Activated CD8-positive, alpha-beta memory T cell treated with anti-CD3 and anti-CD28 coated beads, Interleukin-2, amount 50 U/mL, for 1 hour (primary cell): ENCODE results near the gene SNORC.

Source experiments
- DNase-seq: peaks from one replicate; pipeline ENCODE4 v3.0.0-alpha.2; 2020; ENCODE audit errors: extremely low read depth

Gene SNORC

DNA sequence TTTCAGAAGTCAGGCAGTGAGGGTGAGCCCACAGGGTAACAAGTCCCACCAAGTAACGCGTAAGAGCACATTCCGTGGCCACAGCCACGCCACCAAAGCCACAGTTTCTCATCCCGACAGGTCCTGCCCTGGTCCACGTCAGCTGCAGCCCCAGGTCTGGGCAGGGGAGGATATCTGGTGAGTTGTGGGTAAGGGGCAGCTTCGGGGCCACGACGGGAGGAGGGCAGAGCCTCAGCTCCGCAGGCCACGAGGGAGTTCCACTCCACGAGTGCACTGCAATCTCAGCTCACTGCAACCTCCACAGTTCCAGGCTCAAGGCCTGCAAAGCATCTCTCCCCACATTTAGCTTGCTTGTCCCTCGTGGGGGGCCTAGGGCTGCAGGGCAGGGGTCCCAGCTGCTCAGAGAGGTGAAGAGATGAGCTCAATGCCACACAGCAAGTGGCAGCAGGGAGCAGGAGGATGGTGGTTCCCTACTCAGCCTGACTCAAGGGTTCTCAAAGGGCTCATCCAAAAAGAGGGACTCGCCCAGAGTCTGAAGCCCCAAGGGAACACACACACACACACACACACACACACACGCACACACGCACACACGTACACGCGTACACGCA, 12.5 kb downstream of the SNORC start:
- no peak for DNase-seq

DNA sequence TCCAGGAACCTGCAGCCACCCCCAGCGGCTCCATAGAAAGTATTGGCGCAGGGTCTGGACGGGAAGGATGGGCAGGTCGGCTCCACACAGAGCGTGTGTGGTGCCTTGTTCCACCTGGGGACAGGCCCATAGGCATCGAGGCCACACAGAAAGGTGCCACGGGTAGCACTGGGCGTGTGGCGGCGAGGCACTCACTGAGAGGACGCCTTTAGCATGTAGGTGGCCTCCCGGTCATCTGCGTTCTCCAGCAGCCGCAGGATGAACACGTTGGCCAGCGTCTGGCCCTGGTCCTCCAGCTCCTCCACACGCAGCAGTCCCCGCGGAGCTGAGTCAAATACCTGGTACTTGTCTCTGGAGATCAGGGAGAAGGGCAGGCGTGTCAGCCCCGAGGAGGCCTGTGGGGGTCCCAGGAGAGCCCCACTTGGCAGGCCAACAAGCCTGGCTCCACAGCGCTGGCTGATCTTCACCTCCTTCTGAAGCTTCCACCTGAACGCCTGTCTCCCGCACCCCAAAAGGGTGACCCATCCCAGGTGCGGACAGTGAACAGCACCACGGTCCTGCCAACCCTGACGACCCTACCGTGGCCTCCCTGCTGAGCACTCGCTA, 13.2 kb downstream of the SNORC start:
- no peak for DNase-seq

DNA sequence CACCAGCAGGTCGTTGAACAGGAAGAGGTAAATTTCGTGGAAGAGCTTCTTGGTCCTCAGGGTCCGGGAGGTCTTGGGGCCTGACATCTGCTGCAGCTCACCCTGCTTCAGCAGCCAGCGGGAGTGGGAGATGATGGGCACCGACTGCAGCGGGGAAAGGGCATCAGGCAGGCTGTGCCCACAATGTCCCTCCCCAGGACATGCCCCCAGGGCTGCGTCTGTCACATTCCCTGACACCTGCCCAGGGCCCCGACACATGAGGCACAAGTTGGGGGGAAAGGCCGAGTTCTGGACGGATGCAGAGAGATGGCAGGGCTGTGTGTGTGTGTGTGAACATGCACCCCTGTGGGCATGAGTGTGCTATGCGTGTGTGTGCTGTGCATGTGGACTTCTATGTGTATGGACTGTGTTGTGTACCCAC, 13.9 kb downstream of the SNORC start:
- no peak for DNase-seq

DNA sequence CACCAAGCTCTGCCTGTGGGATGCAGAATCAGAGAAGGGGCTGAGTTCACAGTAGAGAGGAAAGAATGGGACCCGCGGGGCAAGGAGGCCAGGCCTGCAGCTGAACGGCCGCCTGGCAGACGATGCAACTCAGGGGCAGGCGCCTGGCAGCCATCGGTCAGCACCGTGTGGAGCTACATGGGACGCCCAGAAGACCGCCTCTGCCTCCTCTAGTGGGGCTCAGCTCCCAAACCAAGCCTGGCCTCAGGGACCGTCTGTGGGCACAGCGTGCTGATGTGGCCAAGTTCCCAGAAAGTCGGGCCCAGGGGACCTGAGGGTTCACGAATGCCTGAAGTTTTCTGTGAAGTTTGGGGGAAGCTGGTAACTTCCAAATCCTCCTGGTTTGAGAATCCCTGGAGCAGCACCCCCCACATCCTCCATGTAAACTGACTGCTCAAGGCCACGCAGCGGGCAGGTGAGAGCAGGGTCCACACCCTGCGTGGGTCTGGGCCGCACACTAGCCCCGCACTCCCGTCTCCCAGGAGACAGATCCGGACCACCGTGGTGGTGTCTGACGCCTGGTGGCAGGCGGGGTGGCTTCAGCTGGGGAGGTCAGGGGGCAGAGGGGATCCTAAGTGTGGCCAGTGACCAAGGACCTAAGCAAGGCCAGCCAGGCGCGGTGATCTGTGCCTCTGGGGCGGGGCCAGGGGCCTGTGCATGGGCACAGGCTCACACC, 14.6 kb downstream of the SNORC start:
- DNase-seq, result no peak

DNA sequence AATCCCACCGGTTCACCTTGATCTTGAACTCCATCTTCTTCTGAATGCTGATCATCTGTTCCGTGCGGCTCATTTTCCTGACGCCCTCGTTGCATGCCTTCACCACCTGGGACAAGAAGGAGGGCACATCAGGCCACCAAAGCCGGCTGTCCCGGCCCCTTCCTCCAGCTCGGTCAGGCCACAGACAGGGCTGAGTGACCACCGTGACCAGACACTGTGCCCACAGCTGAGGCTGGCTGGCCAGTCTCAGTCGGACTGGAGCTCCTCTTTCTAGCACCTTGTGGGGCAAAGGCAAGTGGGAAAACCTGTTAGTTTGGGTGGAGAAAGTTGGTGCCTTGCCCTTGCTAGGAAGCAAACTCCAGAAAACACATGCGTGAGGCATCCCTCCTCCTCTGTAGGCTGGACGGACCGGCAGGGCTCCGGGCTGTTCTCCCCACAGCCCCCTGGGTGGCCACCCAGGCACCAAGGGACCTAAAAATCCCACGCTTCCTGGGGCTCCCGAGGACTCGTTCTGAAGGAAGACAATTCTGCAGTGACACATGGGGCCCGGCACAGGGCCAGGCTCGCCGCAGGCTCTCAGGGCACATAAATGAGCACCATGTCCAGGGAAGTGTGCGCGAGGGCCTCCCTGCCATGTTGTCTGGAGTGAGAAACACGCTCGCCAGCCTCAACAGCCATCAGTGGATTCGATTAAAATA, 15.3 kb downstream of the SNORC start:
- DNase-seq, result no peak

DNA sequence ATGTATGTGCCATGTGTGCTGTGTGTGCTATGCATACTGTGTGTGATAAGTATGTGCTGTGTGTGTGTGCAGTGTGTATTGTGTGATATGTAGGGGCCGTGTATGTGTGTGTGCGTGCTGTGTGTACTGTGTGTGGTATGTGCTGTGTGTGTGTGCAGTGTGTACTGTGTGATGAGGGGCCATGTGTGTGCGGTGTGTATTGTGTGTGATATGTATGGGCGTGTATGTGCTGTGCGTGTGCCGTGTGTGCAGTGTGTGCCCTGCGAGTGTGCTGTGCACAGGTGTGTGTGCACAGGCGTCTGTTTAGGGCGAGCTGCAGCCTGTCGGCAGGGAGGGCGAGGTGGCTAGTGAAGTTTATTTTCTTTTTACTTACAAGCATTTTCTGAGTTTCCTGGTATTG, 16.1 kb downstream of the SNORC start:
- DNase-seq, result no peak

DNA sequence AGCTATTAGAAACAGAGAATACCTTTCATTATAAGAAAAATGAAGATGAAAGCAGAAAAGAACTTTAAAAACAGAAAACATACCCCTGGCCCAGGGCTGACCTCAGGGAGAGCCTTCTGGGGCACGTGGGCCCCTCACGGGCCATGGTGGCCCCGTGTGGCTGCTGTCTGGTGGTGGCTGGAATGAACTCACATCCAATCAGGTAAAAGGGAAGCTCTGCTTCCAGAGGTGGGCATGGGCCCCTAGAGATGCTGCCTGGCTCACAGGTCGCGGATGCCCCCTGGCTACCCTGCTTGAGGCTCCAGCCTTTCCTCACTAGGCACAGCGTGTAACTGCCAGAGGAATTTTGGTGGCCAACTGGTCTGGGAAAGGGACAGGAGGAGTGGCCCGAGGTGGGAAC, 16.6 kb downstream of the SNORC start:
- DNase-seq, result no peak

DNA sequence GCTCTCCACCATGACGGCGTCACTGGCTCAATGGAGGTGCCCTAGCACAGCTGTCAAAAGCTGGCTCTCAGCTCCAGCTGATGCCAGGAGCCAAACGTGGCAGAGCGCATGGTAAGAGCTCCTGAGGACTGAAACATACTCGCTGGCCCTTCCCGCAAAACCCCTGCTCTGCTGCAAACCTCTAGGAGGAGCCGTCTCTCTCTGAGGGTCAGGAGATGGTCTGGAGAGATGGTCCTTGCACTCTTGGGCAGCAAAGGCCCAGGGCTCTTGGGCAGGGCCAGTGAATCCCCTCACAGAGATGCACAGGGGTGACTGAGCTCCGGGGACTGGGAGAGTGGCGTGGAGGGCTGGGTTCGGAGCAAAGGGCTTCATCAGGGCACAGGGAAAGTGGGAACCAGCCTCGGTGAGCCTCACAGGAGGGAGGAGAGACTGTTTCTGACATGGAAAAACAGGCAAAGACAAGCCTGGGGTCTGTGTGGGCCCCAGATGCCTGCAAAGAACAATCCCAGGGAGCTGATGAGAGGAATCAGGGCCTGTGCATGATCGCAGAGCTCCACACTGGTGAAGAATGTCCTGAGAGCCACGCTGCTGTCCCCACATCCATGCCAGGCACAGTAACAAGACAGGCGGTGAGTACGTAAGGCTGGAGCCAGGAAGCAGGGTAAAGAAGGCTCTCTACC, 17.2 kb downstream of the SNORC start:
- DNase-seq, result no peak

DNA sequence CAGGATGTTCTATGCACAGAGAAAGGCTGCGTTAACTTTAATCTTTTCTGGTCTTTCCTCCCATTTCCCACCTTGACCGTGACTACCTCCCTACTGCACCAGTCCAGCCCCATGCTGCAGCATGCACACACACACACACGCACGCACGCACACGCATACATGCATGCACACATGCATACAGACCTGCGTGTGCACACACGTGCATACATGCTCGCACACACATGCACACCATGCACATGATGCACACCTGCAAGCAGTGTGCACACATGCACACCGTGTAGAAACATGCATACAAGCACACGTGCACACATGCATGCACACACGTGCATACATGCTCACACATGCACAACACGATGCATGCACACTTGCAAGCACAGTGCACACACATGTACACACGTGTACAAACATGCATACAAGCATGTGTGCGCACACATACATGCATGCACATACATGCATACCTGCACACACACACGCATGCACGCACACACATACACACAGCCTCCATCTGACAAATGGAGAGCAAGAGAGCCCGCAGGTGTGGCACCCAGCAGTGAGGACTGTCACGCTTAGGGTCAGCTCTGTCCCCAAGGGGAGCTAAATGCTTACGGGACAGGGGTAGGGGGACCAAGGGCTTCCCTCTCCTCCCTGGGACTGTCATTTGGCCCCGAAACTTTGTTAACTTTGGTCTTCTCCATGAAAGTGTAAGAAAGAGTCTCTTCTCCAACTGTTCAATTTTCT, 18.2 kb downstream of the SNORC start:
- no peak for DNase-seq

DNA sequence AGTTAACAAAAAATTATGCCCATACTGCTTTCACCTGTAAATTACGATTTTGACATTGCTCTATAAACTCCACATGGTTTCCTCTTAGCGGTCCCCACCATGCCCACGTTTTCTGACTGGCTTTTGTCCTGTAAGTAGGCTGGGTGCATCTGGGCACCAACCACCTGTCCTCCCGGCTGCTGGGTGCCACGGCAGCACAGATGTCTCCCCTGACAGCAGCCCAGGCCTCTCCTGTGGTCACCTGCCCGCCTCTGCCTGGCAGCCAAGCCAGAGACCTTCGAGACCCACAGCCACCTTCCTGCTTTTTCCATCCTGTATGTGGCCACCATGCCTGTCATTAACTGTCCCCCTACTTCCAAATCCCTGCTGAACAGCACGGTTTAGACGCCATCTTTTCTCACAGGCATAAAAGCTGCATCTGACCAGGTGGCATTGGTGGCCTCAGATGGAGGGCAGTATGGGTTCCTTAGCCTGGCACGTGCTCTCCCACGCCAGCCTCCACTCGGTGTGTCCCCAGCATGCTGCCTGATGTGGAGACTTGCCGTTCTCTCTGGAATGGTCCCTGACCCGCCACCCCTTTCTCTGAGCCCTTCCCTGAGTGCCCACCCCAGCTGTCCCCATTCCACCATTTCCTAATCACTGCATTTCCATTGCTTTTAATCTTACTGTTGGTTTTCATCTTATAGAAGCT, 18.9 kb downstream of the SNORC start:
- no peak for DNase-seq

DNA sequence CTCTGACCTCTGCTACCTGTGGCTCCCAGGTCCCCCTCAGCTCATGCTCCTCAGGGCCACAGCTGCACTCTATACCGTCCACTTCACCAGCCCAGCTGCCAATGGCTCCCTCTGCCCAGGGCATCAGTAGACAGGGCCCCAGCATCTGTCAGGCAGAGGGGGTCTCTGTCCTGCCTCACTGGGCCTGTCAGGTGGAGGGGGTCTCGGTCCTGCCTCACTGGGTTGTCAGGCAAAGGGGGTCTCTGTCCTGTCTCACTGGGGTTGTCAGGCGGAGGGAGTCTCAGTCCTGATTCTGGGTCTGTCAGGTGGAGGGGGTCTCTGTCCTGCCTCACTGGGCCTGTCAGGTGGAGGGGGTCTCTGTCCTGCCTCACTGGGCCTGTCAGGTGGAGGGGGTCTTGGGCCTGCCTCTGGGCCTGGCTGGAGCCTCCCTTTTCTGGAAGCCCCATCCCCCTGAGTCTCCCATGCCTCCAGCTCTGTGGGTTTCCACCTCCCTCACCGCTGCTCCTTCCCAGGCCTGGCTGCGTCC, 19.9 kb downstream of the SNORC start:
- DNase-seq, result no peak

DNA sequence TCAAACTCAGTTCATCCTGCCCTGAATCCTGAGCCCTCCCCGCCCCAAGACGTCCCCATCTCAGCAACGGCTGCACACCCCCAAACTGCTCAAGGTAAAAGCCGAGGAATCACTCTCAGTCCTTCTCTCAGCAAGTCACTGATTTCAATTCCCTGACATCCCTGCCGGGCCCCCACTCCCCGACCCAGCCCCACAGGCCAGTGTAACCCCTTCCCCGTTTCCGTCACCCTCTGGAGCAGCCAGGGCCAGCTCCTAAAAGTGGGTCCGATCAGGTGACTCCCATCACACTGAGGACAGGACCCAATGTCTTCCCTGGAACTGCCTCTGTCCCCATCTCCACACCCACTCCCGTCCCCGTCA, 20.5 kb downstream of the SNORC start:
- DNase-seq, result no peak

DNA sequence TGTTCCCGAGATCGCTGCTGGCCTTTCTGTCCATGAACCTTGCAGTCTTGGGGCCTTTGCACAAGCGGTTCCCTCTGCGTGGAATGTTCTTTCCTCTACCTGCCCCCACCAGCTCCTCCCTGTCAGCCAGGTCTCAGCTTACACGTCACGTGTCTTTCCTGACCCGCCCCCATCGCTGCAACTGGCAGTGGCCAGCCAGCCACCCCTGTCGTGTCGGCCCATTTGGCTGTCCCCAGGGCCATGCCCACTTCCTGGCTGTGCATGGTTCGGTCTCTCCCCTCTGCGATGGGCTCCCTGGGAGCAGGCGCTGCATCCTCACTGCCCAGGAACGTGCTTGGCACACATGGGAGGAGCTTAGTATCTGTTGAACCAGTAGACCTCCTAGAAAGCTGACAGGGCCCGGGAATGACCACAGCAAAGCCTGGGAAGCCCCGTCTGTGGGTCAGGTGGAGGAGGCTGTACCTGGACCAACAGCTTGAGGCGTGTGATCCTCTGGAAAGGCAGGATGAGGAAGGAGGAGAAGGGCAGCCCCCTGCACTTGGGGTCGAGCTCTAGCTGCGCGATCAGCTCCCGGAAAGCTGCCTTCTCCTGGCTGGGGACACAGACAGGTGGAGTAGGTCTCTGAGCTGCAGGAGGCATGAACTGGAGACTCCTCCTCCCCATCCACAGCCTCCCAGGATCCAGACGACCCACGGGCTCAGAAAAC, 21.0 kb downstream of the SNORC start:
- DNase-seq, result no peak

DNA sequence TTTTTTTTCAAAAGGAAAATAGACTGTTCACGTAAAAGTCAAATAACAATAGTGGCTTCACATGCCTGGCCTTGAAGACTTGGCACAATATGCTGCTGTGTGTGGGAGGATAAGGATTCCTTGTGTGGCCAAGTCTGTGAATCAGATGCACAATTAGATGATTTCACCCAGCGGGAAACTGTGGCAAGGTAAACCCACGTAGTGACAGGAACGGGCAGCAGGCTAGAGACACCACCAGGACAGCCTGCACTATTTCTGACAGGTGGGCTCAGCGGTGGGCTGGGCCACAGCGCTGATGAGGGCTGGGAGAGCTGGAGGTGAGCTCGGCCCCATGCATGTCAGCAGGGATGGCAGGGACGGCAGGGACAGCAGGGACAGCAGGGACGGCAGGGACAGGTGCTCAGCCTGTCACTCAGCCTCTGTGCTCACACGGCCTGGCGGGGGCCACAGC, 21.6 kb downstream of the SNORC start:
- DNase-seq, result no peak

DNA sequence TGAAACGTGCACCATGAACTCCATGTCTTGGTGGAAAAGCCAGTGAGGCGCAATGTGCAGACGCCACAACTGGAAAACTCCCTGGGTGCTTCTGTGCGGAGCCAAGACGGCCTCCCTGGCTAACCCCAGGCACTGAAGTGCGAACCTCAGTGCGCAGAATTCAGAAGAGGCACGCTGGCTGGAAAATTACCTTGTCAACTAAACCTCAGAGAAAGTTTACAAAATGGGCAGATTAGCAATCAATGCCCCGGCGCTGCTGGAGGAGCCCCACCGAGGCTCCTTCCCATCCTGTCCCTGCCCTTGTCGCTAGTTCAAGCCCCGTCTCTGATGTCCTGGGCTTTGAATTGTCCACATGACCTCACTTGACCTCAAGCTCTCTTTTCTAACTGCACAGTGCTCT, 22.2 kb downstream of the SNORC start:
- no peak for DNase-seq

DNA sequence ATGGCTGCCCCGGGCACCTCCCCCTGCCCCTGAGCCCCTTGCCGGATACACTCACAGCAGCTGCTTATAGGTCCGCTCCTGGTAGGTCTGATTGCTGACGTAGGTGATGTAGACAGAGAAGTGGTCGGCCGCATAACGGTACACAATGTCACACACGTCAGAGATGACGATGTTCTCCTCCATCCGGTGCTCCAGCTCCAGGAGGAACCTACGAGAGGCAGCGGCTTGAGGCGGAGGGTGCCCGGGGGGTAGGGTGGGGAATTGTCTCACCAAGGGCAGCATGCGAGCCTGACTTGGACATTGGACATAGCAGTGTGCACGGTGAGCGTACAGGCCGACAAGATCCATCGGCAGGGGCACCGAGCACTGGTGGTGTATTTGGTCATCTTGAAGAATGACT, 22.8 kb downstream of the SNORC start:
- no peak for DNase-seq

DNA sequence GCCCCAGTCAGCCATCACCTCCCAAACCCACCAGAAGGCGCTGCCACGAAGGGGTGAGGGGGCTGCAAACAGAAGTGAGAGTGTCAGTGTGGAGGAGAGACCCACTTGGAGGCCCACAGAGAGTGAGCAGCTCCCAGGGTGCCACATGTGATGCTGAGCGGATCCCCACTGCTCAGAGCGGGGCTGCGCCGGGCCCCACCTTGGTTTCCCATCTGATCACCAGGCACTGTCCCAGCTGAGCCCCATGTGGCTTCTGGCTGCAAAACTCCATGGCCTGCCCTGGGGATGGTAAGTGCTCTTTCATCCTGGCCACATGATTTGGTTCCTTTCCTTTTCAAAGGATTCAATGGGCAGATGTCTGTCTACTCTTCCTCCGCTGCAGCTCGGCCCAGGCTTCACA, 23.8 kb downstream of the SNORC start:
- no peak for DNase-seq

DNA sequence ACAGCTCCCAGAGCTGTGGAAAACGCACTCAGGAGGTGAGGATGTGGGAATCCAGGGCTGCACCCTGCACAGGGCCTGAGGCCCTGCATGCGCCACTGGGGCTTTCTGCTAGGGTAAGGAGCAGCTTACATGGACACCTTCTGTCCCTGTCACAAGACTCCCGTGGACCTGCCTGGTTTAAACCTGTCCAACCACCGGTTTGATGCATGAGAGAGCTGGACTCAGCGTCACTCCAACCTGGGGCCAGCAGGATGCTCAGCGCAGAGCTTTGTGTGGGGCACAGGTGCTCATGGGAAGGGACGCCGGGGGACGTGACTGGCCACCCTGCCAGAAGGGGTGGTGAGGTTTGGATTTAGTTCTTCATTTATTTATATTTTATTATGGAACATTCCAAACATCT, 24.2 kb downstream of the SNORC start:
- no peak for DNase-seq

DNA sequence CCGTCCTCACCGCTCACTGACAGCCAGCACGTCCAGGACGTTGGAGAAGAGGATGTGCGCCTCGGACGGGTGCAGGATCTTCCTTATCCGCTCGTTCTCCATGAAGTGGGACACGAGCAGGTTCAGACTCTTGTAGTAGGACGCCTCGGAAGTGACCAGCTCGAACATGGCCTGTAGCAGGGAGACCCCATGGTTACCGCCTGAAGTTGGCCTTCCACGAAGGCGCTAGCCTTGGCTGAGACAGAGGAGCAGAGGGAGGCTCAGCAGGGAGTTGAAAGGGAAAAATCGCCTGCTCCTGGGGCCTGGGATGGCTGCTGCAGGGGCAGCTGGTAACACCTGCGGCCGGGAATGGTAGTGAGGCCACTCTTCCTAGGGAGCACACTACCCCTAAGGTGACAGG, 24.7 kb downstream of the SNORC start:
- no peak for DNase-seq

DNA sequence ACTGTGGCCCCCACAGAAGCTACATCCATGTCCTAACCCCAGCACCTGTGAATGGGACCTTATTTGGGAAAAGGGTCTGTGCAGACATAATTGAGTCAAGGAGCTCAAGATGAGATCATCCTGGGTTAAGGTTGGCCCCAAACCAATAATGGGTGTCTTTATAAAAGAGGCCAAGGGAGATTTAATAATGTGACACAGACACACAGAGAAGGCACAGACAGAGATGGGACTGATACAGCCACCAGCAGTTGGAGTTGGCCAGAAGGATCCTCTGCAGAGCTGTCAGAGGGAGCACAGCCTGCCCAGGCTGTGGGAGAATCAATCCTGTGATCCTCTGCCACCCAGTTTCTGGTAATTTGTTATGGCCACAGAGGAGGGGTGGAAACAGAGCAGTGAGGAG, 26.0 kb downstream of the SNORC start:
- DNase-seq, result no peak
